Measurements from ENCODE around the gene CPNE4. TPM values are rescaled to one million over a fixed set of nuclear protein-coding genes. Genes with fewer than 3 reads are reported as not detected.
A peak's percentile ranks its signal among the peaks of the same experiment; 100 is the strongest.
"Not testable (repeated sequence)": the region's sequence is repeated elsewhere in the genome, so short reads cannot be mapped to it uniquely, and the experiment has no call there.

The CPNE4 gene
- total RNA-seq, 1 donor = not detected

- DNase-seq (ENCODE audit: low read depth) = no peak
- no peak overlapping the region for H3K4me3 ChIP-seq (ENCODE audit: low read depth, low read length)
- TF ChIP-seq, protein P1, sequence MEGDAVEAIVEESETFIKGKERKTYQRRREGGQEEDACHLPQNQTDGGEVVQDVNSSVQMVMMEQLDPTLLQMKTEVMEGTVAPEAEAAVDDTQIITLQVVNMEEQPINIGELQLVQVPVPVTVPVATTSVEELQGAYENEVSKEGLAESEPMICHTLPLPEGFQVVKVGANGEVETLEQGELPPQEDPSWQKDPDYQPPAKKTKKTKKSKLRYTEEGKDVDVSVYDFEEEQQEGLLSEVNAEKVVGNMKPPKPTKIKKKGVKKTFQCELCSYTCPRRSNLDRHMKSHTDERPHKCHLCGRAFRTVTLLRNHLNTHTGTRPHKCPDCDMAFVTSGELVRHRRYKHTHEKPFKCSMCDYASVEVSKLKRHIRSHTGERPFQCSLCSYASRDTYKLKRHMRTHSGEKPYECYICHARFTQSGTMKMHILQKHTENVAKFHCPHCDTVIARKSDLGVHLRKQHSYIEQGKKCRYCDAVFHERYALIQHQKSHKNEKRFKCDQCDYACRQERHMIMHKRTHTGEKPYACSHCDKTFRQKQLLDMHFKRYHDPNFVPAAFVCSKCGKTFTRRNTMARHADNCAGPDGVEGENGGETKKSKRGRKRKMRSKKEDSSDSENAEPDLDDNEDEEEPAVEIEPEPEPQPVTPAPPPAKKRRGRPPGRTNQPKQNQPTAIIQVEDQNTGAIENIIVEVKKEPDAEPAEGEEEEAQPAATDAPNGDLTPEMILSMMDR (IDR thresholded peaks at IDR 0.05; ENCODE audit: insufficient read depth, low read length) = no peak
Measured at GRCh38 chr3:132064114-132064513, 29.3 kb upstream of the CPNE4 start.

GRCh38 chr3:132062535-132062934 lies 27.7 kb upstream of the CPNE4 start:
- no peak for DNase-seq (ENCODE audit: low read depth)
- TF ChIP-seq, protein P1 (IDR thresholded peaks at IDR 0.05; ENCODE audit: insufficient read depth, low read length) = no peak

DNA sequence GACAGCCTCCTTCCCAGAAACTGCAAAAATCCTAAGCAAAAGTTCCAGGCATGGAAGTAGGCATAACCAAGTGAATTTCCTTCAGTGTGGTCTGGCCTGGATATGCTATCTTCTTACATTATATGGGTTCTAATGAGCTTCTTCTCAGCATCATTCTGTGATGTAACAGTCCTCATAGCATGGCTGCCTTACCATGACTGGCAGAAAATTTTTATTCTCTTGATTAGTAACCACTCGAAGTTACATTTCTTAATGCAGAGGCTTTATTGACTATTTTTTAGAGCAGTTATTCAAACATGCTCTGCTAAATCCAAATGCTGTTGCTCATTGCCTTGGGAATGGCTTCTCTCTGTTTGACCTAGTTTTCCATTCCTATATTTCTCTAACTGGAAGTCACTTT lies 21.1 kb upstream of the CPNE4 start:
- no peak overlapping the region for H3K4me3 ChIP-seq (ENCODE audit: low read depth, low read length)
- no peak for DNase-seq (ENCODE audit: low read depth)
- TF ChIP-seq, protein P1 (IDR thresholded peaks at IDR 0.05; ENCODE audit: insufficient read depth, low read length) = no peak

More at GRCh38 chr3:132062535-132062934, 27.7 kb upstream of the CPNE4 start:
- no peak overlapping the region for H3K4me3 ChIP-seq (ENCODE audit: low read depth, low read length)

DNA sequence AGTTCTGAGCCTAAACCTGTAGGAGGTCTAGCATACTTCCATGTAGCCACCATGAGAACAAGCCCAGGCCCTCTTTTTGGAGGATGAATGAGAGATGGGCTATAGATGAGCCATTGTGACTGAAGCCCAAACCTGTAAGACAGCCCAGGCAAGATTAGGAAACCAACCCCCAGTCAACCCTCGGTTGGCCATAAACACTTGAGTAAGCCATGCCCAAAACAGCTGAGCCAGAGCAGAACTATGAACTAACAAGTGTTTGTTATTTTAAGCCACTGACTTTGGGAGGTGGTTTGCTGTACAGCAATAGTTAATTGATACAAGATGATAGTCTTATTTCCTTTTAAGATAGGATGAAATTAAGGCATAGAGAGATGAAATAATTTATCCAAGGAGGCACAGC lies 12.4 kb upstream of the CPNE4 start:
- no peak overlapping the region for H3K4me3 ChIP-seq (ENCODE audit: low read depth, low read length)
- no peak for DNase-seq (ENCODE audit: low read depth)
- TF ChIP-seq, protein P1 (IDR thresholded peaks at IDR 0.05; ENCODE audit: insufficient read depth, low read length) = no peak

- DNase-seq (ENCODE audit: low read depth); H3K4me3 ChIP-seq (ENCODE audit: low read depth, low read length): not testable (repeated sequence)
Measured at GRCh38 chr3:132044874-132045273, 10.1 kb upstream of the CPNE4 start.

DNA sequence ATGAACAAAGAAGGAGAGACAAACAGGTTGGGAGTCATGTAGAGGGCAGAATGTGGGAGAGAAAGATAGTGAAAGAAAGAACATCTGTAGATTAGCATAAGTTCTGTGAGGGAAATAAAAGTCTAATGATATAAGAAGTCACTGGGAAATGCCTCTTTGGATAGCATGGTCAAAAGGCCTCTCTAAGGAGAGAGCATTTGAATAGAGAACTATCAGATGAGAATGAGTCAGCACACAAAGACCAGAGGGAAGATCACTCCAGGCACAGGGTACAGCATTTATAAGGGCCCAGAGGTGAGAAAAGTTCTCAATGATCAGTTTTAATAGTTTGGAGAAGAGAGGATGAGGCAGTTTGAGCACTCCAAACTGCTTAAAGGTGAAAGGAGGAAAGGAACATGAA lies 7.9 kb upstream of the CPNE4 start:
- TF ChIP-seq, protein P1 (IDR thresholded peaks at IDR 0.05; ENCODE audit: insufficient read depth, low read length) = no peak
- DNase-seq (ENCODE audit: low read depth) = no peak
- no peak overlapping the region for H3K4me3 ChIP-seq (ENCODE audit: low read depth, low read length)

DNA sequence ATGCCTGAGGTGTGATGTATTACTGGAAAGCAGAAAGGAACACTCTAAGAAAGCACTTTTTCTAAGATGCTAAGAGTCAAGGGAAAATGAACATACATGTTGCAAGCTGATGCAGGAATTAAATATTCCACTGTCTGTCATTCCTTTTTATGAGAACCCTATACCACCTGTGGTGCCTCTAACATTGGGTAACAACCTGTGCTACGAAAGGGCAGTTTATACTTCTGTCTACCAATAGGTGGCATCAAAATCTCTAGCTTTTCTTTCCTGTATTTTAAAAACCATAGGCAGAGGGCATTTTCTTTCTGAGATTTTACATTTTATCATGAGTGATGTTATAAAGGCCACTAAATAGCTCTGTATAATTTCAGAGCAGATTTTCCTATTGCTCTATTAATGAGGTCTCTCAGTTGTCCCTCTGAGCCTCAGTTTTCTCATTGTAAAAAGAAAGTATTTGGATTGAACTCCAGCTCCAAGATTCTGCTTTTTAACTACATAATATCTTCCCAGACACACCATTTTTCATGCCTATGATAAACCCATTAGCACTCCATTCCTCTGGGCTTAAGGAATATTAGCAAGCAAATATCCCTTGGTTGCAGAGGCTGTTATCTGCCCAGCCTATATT lies 3.5 kb upstream of the CPNE4 start:
- H3K4me3 ChIP-seq (ENCODE audit: low read depth, low read length) = no peak overlapping the region
- DNase-seq (ENCODE audit: low read depth) = peak; percentile 43
- TF ChIP-seq, protein P1 (IDR thresholded peaks at IDR 0.05; ENCODE audit: insufficient read depth, low read length) = peak; percentile 77
